Hindlimb muscle (tissue), 1 donor: ENCODE results near the gene EPS15. TPM values are rescaled to one million over a fixed set of nuclear protein-coding genes. Genes with fewer than 3 reads are reported as not detected.
A peak's percentile ranks its signal among the peaks of the same experiment; 100 is the strongest.
"Not testable (repeated sequence)": the region's sequence is repeated elsewhere in the genome, so short reads cannot be mapped to it uniquely, and the experiment has no call there.

ENCODE experiments used
- DNase-seq: peaks from one replicate; pipeline ENCODE4 v3.0.0-alpha.2; 2013
- polyA plus RNA-seq: library from polyadenylated mRNA; unstranded; fragments of 120-200 nt; gene quantifications from one replicate; pipeline ENCODE4 v1.2.1, GENCODE V29; 2013; ENCODE audit not compliant: insufficient read length

Gene EPS15
- polyA plus RNA-seq, 1 donor, result 30.4 TPM

GRCh38 chr1:51423073-51423821 is 95.8 kb downstream of the EPS15 start:
- no peak for DNase-seq

GRCh38 chr1:51422367-51423072 is 96.5 kb downstream of the EPS15 start:
- DNase-seq, result no peak

GRCh38 chr1:51421964-51422363 is 97.1 kb downstream of the EPS15 start:
- DNase-seq, result peak; percentile 78

GRCh38 chr1:51420867-51421627 is 98.0 kb downstream of the EPS15 start:
- DNase-seq, result no peak

GRCh38 chr1:51418384-51418959 is 100.6 kb downstream of the EPS15 start:
- DNase-seq, result no peak

- DNase-seq, result no peak
Measured at GRCh38 chr1:51417496-51418383, 101.3 kb downstream of the EPS15 start.

- DNase-seq, result no peak
Measured at GRCh38 chr1:51416910-51417309, 102.2 kb downstream of the EPS15 start.

GRCh38 chr1:51415963-51416362 is 103.1 kb downstream of the EPS15 start:
- no peak for DNase-seq

GRCh38 chr1:51414811-51415210 is 104.3 kb downstream of the EPS15 start:
- DNase-seq, result no peak

- not testable (repeated sequence) for DNase-seq
Measured at GRCh38 chr1:51411820-51412219, 107.2 kb downstream of the EPS15 start.

- DNase-seq, result no peak
Measured at GRCh38 chr1:51410568-51411460, 108.3 kb downstream of the EPS15 start.

- DNase-seq, result not testable (repeated sequence)
Measured at GRCh38 chr1:51409755-51410541, 109.1 kb downstream of the EPS15 start.

GRCh38 chr1:51392241-51392640 is 126.8 kb downstream of the EPS15 start:
- no peak for DNase-seq

GRCh38 chr1:51390641-51391040 is 128.4 kb downstream of the EPS15 start:
- not testable (repeated sequence) for DNase-seq

GRCh38 chr1:51387288-51387687 is 131.8 kb downstream of the EPS15 start:
- not testable (repeated sequence) for DNase-seq

GRCh38 chr1:51386259-51386658 is 132.8 kb downstream of the EPS15 start:
- not testable (repeated sequence) for DNase-seq

- no peak for DNase-seq
Measured at GRCh38 chr1:51385776-51386175, 133.3 kb downstream of the EPS15 start.

GRCh38 chr1:51381964-51382363 is 137.1 kb downstream of the EPS15 start:
- no peak for DNase-seq

GRCh38 chr1:51380936-51381335 is 138.1 kb downstream of the EPS15 start:
- DNase-seq, result no peak

- DNase-seq, result no peak
Measured at GRCh38 chr1:51378871-51379270, 140.2 kb downstream of the EPS15 start.
